NB4 (cell line): ENCODE results near the gene INSM1.

Experiments used
- DNase-seq: peaks from one replicate; pipeline ENCODE4 v3.0.0; 2010; ENCODE audit warnings: low read depth
- H3K4me3 ChIP-seq: one replicate; pipeline ENCODE4 v1.5.1; 2011; ENCODE audit warnings: mild to moderate bottlenecking, low read depth, low read length, moderate library complexity
- CTCF ChIP-seq: IDR thresholded peaks from one replicate; pipeline ENCODE4 v1.5.1; 2012; ENCODE audit warnings: low read depth, low read length
- MAX ChIP-seq: IDR thresholded peaks from 2 replicates; pipeline ENCODE4 v1.6.1; 2011; ENCODE audit warnings: low read depth, low read length
- MYC ChIP-seq: IDR thresholded peaks from 2 replicates; pipeline ENCODE4 v1.6.1; 2011; ENCODE audit warnings: low read depth, low read length
- POLR2A ChIP-seq: IDR thresholded peaks from 2 replicates; pipeline ENCODE4 v1.6.1; 2011; ENCODE audit warnings: mild to moderate bottlenecking; ENCODE audit not compliant: insufficient read length; ENCODE audit errors: extremely low read depth

The INSM1 gene

GRCh38 chr20:20391766-20392165, 23.9 kb downstream of the INSM1 start:
- H3K4me3 ChIP-seq, result no peak overlapping the region
- no peak for DNase-seq
- TF ChIP-seq MYC, result no peak
- TF ChIP-seq CTCF, result no peak
- TF ChIP-seq POLR2A, result no peak
- TF ChIP-seq MAX, result no peak

- TF ChIP-seq MYC, result no peak
- TF ChIP-seq POLR2A, result no peak
- TF ChIP-seq MAX, result no peak
- no peak for TF ChIP-seq CTCF
- no peak overlapping the region for H3K4me3 ChIP-seq
- peak; percentile 91 for DNase-seq
Measured at GRCh38 chr20:20393207-20394120, 25.6 kb downstream of the INSM1 start.

GRCh38 chr20:20395087-20395486, 27.2 kb downstream of the INSM1 start:
- no peak for DNase-seq
- H3K4me3 ChIP-seq, result no peak overlapping the region
- TF ChIP-seq MAX (no peak), POLR2A (no peak), MYC (no peak), CTCF (no peak)

GRCh38 chr20:20395903-20396568, 28.1 kb downstream of the INSM1 start:
- no peak for DNase-seq
- no peak overlapping the region for H3K4me3 ChIP-seq
- TF ChIP-seq MAX (no peak), MYC (no peak), POLR2A (no peak), CTCF (no peak)

GRCh38 chr20:20396794-20397193, 28.9 kb downstream of the INSM1 start:
- H3K4me3 ChIP-seq, result no peak overlapping the region
- DNase-seq, result no peak
- TF ChIP-seq CTCF (no peak), MYC (no peak), MAX (no peak), POLR2A (no peak)
